Parathyroid adenoma (tissue), 2 donors: Measurements from ENCODE around the gene PFKFB4.

Experiments
- H2AFZ ChIP-seq: fragments of 300-600 bp; sonication (generic); one replicate; pipeline ENCODE4 v1.7.0; 2017; ENCODE audit warnings: antibody characterized with exemption, mild to moderate bottlenecking
- H3K27ac ChIP-seq: fragments of 300-600 bp; sonication (generic); one replicate; pipeline ENCODE4 v1.7.0; 2017
- H3K27me3 ChIP-seq: fragments of 300-600 bp; sonication (generic); one replicate; pipeline ENCODE4 v1.7.0; 2017; ENCODE audit warnings: low read length; ENCODE audit not compliant: control insufficient read depth, insufficient read depth
- H3K36me3 ChIP-seq: fragments of 300-600 bp; sonication (generic); one replicate; pipeline ENCODE4 v1.7.0; 2017; ENCODE audit warnings: low read length; ENCODE audit not compliant: control insufficient read depth, insufficient read depth
- H3K4me1 ChIP-seq: fragments of 300-600 bp; sonication (generic); one replicate; pipeline ENCODE4 v1.7.0; 2017; ENCODE audit warnings: control low read depth
- H3K4me2 ChIP-seq: fragments of 300-600 bp; sonication (generic); one replicate; pipeline ENCODE4 v1.7.0; 2017; ENCODE audit warnings: low read length
- H3K4me3 ChIP-seq: fragments of 300-600 bp; sonication (generic); one replicate; pipeline ENCODE4 v1.7.0; 2017; ENCODE audit warnings: low read depth, low read length
- H3K79me2 ChIP-seq: fragments of 300-600 bp; sonication (generic); one replicate; pipeline ENCODE4 v1.7.0; 2017; ENCODE audit warnings: control low read depth
- H3K9ac ChIP-seq: fragments of 300-600 bp; sonication (generic); one replicate; pipeline ENCODE4 v1.7.0; 2017; ENCODE audit warnings: mild to moderate bottlenecking
- H3K9me3 ChIP-seq: fragments of 300-600 bp; sonication (generic); one replicate; pipeline ENCODE4 v1.7.0; 2017; ENCODE audit warnings: low read length; ENCODE audit not compliant: control insufficient read depth
- TF ChIP-seq, protein P1 (sequence below): fragments of 300-600 bp; sonication (generic); IDR thresholded peaks from one replicate; pipeline ENCODE4 v1.7.0; 2017; ENCODE audit warnings: antibody characterized with exemption, mild to moderate bottlenecking
- donor health status: primary hyperparathyroidism.

The PFKFB4 gene

DNA sequence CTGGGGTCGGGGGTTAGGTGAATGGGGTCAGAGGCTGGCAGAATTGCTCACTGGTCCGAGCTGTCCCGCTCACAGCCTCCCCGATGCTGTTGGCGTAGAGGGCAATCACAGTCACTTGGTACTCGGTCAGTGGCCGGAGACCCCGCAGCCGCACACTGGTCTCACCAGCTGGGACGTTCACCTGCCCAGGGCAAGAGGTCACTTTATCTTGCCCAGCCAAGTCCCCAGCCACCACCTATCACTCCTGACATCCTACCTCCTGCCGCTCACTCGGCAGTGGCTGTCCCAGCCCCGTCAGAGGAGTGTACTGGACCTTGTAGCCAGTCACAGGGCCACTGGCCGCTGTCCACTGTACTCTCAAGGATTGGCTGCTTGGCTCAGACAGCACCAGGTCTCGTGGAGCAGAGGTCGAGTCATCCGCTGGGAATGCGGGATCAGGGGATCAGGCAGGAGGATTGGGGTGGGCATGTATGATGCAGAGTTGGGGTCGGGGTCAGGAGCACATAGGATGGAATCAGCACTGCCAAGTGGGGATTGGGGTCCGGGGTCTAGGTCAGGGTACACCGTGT, 36.0 kb upstream of the PFKFB4 start:
- Histone ChIP-seq H3K9me3 (no peaks in the 10 kb centered on the region), H3K4me1 (peaks cover 7% of the 10 kb centered on the region), H3K36me3 (no peaks in the 10 kb centered on the region), H2AFZ (no peak overlapping the region), H3K27ac (no peak overlapping the region), H3K27me3 (no peaks in the 10 kb centered on the region), H3K4me2 (no peak overlapping the region), H3K79me2 (no peaks in the 10 kb centered on the region), H3K4me3 (no peak overlapping the region), H3K9ac (no peak overlapping the region)
- TF ChIP-seq, protein P1, sequence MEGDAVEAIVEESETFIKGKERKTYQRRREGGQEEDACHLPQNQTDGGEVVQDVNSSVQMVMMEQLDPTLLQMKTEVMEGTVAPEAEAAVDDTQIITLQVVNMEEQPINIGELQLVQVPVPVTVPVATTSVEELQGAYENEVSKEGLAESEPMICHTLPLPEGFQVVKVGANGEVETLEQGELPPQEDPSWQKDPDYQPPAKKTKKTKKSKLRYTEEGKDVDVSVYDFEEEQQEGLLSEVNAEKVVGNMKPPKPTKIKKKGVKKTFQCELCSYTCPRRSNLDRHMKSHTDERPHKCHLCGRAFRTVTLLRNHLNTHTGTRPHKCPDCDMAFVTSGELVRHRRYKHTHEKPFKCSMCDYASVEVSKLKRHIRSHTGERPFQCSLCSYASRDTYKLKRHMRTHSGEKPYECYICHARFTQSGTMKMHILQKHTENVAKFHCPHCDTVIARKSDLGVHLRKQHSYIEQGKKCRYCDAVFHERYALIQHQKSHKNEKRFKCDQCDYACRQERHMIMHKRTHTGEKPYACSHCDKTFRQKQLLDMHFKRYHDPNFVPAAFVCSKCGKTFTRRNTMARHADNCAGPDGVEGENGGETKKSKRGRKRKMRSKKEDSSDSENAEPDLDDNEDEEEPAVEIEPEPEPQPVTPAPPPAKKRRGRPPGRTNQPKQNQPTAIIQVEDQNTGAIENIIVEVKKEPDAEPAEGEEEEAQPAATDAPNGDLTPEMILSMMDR, result no peak

DNA sequence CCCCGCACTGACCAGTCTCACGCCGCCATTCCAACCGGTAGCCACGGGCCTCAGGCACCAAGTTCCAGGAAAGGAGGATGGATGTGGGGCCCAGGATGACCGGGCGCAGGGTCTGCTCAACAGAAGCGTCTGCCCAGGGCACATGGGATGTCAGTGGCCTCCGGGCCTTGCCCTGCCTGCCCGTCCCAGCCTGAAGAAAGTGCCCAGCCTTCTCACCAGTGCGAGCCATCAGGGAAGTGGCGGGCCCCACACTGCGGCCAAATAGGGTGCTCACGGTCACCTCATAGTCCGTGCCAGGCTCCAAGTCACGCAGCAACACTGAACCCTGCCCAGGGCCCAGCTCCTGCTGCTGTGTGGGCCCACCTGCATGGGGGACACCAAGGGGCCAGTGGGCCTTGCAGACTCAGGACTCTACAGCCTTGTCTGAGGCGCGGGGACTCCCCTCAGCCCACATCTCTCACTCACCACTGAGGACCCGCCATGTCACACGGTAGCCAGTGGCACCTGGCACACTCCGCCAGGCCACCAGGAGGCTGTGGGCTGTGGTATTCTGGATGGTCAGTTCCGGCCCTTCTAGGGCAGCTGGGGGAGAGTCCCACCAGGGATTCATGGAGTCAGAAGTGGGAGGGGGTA, 35.4 kb upstream of the PFKFB4 start:
- H3K36me3 ChIP-seq, result no peaks in the 10 kb centered on the region
- H3K27ac ChIP-seq, result no peak overlapping the region
- H2AFZ ChIP-seq, result no peak overlapping the region
- no peaks in the 10 kb centered on the region for H3K9me3 ChIP-seq
- TF ChIP-seq, protein P1, result no peak
- H3K9ac ChIP-seq, result no peak overlapping the region
- H3K79me2 ChIP-seq, result no peaks in the 10 kb centered on the region
- H3K4me2 ChIP-seq, result no peak overlapping the region
- H3K4me3 ChIP-seq, result no peak overlapping the region
- H3K27me3 ChIP-seq, result no peaks in the 10 kb centered on the region
- H3K4me1 ChIP-seq, result peaks cover 7% of the 10 kb centered on the region

DNA sequence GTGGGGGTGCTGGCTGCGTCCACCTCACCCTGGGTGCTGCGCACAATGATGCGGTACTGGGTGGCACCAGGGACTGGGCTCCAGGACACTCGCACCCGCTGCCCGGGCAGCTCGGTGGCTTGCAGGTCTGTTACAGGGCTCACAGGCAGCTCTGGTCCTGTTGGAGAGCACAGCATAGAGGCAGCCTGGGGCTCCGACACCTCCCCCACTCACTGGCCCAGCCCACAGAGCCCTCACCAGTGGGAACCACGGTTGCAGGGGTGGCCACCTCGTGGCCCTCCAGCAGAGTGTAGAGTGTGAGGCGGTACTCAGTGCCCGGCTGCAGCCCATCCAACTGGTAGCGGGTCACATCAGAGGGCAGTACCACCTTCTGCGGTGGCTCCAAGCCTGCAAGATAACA, 34.8 kb upstream of the PFKFB4 start:
- no peaks in the 10 kb centered on the region for H3K27me3 ChIP-seq
- TF ChIP-seq, protein P1, result no peak

DNA sequence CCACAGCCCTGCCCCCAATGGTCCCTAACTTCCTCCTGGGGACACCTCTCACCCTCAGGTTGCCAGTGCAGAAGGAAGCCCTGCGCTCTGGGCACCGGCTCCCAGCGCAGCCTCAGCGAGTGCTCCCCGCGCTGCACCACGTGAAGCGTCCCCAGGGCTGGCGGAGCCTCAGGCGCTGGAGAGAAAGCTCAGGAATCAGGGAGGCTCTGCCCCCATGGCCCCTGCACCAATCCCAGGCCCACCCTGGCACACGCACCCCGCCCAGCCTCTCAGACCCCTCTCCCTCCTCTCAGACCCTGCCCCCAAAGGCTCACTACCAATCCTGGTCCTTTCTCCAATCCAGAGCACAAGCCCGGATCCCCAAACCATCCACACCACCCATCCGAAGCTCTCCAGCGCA, 31.6 kb upstream of the PFKFB4 start:
- no peak overlapping the region for H3K9ac ChIP-seq
- H3K4me2 ChIP-seq, result no peak overlapping the region
- H3K27ac ChIP-seq, result no peak overlapping the region
- H3K4me1 ChIP-seq, result no peaks in the 10 kb centered on the region
- H3K4me3 ChIP-seq, result no peak overlapping the region
- TF ChIP-seq, protein P1, result no peak
- no peak overlapping the region for H2AFZ ChIP-seq
- no peaks in the 10 kb centered on the region for H3K36me3 ChIP-seq
- H3K27me3 ChIP-seq, result no peaks in the 10 kb centered on the region
- no peaks in the 10 kb centered on the region for H3K79me2 ChIP-seq
- no peaks in the 10 kb centered on the region for H3K9me3 ChIP-seq

More for the DNA sequence above, 34.8 kb upstream of the PFKFB4 start:
- Histone ChIP-seq H3K4me3 (no peak overlapping the region), H3K79me2 (no peaks in the 10 kb centered on the region), H3K36me3 (no peaks in the 10 kb centered on the region), H3K9me3 (no peaks in the 10 kb centered on the region), H3K4me1 (peaks cover 7% of the 10 kb centered on the region), H2AFZ (no peak overlapping the region), H3K4me2 (no peak overlapping the region), H3K27ac (no peak overlapping the region), H3K9ac (no peak overlapping the region)

DNA sequence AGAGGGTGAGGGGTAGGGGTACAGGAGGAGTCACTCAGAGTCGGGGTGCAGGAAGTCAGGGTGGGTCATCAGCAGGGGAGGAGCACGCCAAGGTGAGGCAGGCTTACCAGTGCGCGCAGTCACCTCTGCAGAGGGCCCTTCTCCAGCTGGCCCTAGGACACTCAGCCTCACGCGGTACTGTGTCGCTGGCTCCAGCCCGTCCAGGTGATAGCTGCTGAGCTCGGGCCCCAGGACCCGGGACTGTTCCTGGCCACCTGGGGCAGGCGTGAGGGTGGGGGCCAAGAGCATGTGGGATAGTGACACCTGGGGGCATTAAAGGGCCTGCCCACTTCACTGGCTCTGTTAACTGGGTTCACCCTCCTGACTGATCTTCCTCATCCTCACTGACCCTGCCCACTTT, 31.1 kb upstream of the PFKFB4 start:
- Histone ChIP-seq H3K27ac (no peak overlapping the region), H3K9ac (no peak overlapping the region), H3K9me3 (no peaks in the 10 kb centered on the region), H3K4me3 (no peak overlapping the region), H3K79me2 (no peaks in the 10 kb centered on the region), H3K27me3 (no peaks in the 10 kb centered on the region), H2AFZ (no peak overlapping the region), H3K4me2 (no peak overlapping the region), H3K4me1 (no peaks in the 10 kb centered on the region), H3K36me3 (no peaks in the 10 kb centered on the region)
- TF ChIP-seq, protein P1, result no peak
